GM21526 (cell line): ENCODE results near the gene ENO3.
"Not testable (repeated sequence)": the region's sequence is repeated elsewhere in the genome, so short reads cannot be mapped to it uniquely, and the experiment has no call there.

ENCODE experiments used
- ATAC-seq: cut with Tn5 transposase; IDR thresholded peaks from one replicate; pipeline ENCODE4 v1.9.1; 2021; ENCODE audit warnings: moderate library complexity; ENCODE audit not compliant: unreplicated experiment, low FRiP score

ENO3 gene

GRCh38 chr17:4950746-4951204 is at the start of gene ENO3:
Gene ENO3, plus strand, starts transcription at chr17:4951119. Its CDS starts 711 bp downstream, at chr17:4951830.
- ATAC-seq: no peak

DNA sequence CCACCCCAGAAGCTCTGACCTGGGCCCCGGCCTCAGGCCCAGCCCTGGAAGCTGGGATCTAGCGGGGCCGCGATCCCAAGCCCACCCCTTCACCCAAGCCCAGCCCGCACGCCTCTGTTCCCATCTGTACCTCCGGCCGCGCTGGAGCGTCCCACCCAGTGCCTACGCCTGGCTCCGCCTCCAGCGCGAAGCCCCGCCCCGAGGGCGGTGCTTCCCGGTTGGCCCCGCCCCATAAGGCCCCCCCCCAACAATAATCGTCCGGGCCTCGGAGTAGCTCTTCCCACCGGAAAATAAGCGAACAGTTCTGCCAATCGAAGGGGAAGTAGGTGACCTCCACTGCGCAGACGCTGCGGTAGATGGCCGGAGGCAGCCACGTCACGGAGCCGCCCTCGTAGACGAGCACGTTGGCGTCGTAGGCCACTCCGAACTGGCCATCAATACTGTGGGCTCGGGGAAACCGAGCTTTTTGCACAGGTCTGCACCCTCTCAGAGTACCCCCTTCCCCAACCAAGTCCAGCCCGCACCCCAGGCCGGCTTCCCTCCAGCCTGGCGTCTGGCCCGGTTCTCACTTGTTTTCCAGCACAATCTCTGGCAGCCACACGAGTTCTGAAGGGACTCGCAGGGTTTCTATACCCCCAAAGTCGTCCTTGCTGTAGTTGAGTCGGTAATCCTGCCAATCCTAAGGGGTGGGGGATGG is 49.1 kb upstream of the ENO3 start:
- no peak for ATAC-seq

DNA sequence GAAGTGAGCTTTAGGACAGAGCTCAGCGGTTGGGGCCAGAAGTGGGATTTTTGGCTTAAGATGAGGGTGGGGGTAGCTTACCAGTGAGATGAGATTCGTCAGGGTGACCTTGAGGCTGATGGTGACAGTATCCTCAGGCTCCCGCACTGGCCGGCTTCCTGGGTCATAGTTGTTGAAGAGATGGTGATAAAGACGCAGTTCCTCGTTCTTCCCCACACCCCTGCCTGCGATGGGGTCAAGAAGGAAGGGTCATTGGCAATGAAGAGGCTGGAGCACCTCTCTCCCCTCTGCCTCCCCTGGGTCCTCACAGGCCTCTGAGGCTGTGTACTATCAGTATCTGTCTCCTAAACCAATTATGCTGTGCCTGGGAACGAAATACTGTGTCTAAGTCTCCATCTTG is 48.4 kb upstream of the ENO3 start:
- no peak for ATAC-seq

GRCh38 chr17:4903051-4903818 is 47.7 kb upstream of the ENO3 start, which contains the start of gene CHRNE:
Gene CHRNE, minus strand, starts transcription at chr17:4903098. Its CDS starts 35 bp downstream, at chr17:4903063.
- ATAC-seq: no peak

GRCh38 chr17:4906642-4907041 is 44.3 kb upstream of the ENO3 start:
- ATAC-seq: not testable (repeated sequence)

DNA sequence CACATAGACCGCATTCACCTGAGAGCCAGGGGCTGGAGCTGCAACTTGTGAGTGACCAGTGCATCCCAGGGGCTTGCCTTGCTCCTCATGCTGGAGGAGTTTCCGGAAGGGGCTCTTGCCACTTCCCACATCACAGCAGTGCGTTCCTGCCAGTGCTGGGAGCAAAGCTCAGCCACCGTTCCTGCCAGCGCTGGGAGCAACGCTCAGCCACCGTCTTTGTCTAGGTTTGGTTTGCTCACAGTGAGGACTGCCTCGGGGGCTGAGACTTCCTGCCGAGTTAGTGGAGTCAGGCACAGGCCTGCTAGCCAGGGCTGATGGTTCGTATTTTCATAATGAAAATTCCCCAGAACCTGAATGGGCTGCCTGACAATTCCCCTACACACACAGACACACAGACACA is 42.6 kb upstream of the ENO3 start:
- ATAC-seq: no peak

DNA sequence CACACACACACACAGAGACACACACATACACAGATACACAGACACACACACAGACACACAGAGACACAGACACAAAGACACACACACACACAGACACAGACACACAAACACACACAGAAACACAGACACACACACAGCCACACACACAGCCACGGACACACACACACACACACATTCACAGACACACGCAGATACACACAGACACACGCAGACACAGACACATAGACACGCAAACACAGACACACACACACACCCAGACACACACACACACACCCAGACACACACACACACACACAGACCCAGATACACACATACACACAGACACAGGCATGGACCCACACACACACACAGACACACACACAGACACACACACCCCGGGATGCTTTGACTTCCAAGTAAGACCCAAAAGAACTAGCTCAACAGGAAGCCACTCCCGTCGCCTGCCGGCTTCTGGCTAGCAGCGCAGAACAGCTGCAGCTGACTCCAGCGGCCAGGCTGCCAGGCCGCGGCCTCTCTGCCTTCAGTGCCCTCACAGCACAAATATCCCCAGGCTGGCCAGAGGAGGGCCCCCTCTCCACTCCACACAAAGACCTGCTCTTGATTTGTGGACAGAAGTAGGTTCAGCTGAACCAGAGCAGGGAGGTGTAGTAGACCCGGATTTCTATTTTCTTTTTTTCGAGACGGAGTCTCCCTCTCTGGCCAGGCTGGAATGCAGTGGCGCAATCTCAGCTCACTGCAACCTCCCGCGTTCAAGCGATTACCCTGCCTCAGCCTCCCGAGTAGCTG is 42.0 kb upstream of the ENO3 start:
- no peak for ATAC-seq

DNA sequence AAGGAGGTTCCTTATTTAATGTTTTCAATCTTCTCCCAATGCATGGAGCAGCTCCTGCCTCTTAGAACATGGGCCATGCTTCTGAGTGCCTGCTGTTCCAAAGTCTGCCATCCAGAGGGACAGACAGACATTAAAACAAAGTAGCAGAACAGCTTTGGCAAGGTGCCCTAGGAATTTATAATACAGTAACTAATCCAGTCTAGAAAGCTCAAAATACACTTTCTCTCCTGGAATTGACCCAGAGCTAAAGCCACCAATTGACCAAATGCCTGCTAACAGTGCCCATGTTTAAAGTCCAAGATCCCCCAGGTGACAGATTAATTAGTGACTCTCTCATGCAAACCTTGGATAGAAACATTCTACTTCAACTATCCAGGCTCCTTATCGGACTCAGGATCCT is 36.9 kb upstream of the ENO3 start:
- ATAC-seq: no peak

DNA sequence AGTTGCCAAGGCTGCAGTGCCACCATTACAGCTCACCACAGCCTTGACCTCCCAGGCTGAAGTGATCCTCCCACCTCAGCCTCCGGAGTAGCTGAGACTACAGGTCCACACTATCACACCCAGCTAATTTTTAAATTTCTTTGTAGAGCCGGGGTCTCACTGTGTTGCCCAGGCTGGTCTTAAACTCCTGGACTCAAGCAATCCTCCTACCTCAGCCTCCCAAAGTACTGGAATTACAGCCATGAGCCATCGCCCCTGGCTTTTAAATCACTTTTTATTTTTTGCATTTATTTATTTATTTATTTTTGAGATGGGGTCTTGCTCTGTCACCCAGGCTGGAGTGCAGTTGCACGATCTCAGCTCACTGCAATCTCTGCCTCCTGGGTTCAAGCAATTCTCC is 36.4 kb upstream of the ENO3 start:
- ATAC-seq: not testable (repeated sequence)

GRCh38 chr17:4919511-4920047 is 31.3 kb upstream of the ENO3 start:
- no peak for ATAC-seq

- ATAC-seq: no peak
Observed at GRCh38 chr17:4920351-4921048, 30.4 kb upstream of the ENO3 start.

DNA sequence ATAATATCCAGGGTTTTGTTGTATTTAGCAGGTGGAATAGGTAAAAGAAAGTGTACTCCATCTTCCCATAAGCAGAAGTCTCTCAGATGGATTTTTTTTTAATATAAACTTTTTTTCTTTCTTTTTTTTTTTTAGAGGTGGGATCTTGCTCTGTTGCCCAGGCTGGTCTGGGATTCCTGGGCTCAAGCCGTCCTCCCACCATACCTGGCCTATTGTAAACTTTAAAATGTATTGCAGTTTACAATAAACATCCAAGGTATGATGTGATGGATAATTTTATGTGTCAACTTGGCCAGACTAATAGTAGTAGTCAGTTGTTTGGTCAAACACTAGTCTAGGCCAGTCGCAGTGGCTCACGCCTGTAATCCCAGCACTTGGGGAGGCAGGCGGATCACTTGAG is 29.6 kb upstream of the ENO3 start:
- no peak for ATAC-seq

GRCh38 chr17:4926577-4927335 is 24.2 kb upstream of the ENO3 start:
- not testable (repeated sequence) for ATAC-seq

DNA sequence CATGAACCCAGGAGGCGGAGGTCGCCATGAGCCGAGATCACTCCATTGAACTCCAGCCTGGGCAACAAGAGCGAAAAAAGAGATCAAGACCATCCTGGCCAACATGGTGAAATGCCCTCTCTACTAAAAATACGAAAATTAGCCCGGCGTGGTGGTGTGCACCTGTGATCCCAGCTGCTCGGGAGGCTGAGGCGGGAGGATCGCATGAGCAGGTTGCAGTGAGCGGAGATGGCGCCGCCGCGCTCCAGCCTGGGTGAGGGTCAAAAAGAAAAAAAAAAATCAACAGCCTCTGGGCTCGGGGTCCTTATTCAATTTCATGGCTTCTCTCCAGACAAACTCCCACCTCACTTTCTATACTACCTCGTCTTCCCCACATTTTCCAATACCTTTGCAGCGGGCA is 22.0 kb upstream of the ENO3 start:
- ATAC-seq: no peak

DNA sequence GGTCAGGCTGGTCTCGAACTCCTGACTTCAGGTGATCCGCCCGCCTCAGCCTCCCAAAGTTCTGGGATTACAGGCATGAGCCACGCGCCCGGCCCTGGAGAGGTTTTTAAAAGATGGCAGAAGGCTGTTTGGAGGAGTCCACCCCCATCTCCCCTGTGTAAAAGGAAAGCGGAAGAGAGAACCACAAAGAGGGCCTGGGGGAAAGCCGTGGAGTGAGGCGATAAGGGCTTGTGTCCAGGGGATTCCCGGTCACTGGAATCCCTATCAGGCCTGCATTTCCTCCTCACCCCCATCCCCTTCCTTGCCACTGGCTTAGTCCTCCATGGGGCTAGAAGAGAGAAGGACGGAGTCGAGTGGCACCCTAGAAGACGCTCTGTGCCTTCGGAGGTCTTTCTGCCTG is 19.0 kb upstream of the ENO3 start, which contains the start of gene GP1BA:
GP1BA (plus strand) TSS at position 315 of the 400 bp plus-strand sequence. CDS start 328 bp downstream, outside the sequence.
- ATAC-seq: no peak

DNA sequence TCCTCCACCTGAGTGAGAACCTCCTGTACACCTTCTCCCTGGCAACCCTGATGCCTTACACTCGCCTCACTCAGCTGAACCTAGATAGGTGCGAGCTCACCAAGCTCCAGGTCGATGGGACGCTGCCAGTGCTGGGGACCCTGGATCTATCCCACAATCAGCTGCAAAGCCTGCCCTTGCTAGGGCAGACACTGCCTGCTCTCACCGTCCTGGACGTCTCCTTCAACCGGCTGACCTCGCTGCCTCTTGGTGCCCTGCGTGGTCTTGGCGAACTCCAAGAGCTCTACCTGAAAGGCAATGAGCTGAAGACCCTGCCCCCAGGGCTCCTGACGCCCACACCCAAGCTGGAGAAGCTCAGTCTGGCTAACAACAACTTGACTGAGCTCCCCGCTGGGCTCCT is 18.2 kb upstream of the ENO3 start:
- no peak for ATAC-seq

GRCh38 chr17:4933646-4934045 is 17.3 kb upstream of the ENO3 start:
- no peak for ATAC-seq

- no peak for ATAC-seq
Observed at GRCh38 chr17:4934173-4934979, 16.5 kb upstream of the ENO3 start.

- no peak for ATAC-seq
Observed at GRCh38 chr17:4935650-4936049, 15.3 kb upstream of the ENO3 start.
